HCT116 (cell line): Measurements from ENCODE around the gene AP3B1. TPM values are rescaled to one million over a fixed set of nuclear protein-coding genes. Genes with fewer than 3 reads are reported as not detected.

Source experiments
- ATAC-seq: fragments of 200-7000 bp; cut with Tn5 transposase; 2 replicates; pipeline ENCODE4 v1.9.1; 2020; ENCODE audit warnings: mild to moderate bottlenecking, moderate library complexity
- BruUV-seq: library from RNA; stranded (reverse); fragments of 400-500 nt; replicated peaks from 2 replicates; lab custom pipeline; 2021; lab: Mats Ljungman, UMichigan
- CTCF ChIA-PET: fragments of 300-600 bp; sonication (Branson Sonifier 250); formaldehyde crosslinking; loops from one replicate; lab custom pipeline; 2021; ENCODE audit warnings: antibody characterized with exemption; lab: Charles Lee
- POLR2A ChIA-PET: fragments of 300-600, 350-600 bp; sonication (Branson Sonifier 250); formaldehyde crosslinking; loops from one replicate; lab custom pipeline; 2021; ENCODE audit warnings: antibody characterized with exemption; lab: Charles Lee
- RAD21 ChIA-PET, 2 experiments: fragments of 300-600 bp; sonication (Branson Sonifier 250); formaldehyde crosslinking; loops; one replicate each; lab custom pipeline; 2023; ENCODE audit warnings: low total read pairs in 2 of 2; ENCODE audit not compliant: uncharacterized antibody in 2 of 2, unreplicated experiment in 2 of 2, low non-redundant PET in 1 of 2; lab: Charles Lee
- DNase-seq: peaks from one replicate; pipeline ENCODE4 v3.0.0-alpha.2; 2010; ENCODE audit warnings: low read depth, low spot score
- H2AFZ ChIP-seq: fragments of 200-600 bp; shearing (Covaris generic), sonication (generic); 2 replicates; pipeline ENCODE4 v1.6.1; 2017; ENCODE audit warnings: low read depth, mixed run types, mixed read lengths, antibody characterized with exemption, low read length; ENCODE audit not compliant: poor library complexity, severe bottlenecking
- H3K27ac ChIP-seq: 2 replicates; pipeline ENCODE4 v1.5.1; 2012; ENCODE audit warnings: low read depth, low read length
- H3K27me3 ChIP-seq: fragments of 200-600 bp; sonication (generic); 2 replicates; pipeline ENCODE4 v1.6.1; 2016; ENCODE audit warnings: mixed run types, low read length, mixed read lengths; ENCODE audit not compliant: insufficient read depth
- H3K36me3 ChIP-seq, 2 experiments: fragments of 200-500 bp in 1 of 2; fragments of 200-600 bp in 1 of 2; sonication (Bioruptor generic) in 1 of 2; sonication (generic) in 1 of 2; 2 replicates each; pipeline versions ENCODE4 v1.5.1 to v1.6.1; 2014 to 2016; ENCODE audit warnings: low read length in 2 of 2, inconsistent platforms in 1 of 2, mixed read lengths in 1 of 2, mixed run types in 1 of 2; ENCODE audit not compliant: insufficient read depth in 2 of 2, control insufficient read depth in 1 of 2
- H3K4me1 ChIP-seq, 2 experiments: fragments of 200-600 bp in 1 of 2; sonication (generic) in 1 of 2; 2 replicates each; pipeline versions ENCODE4 v1.5.1 to v1.6.1; 2012 to 2017; ENCODE audit warnings: low read length in 2 of 2, inconsistent platforms in 1 of 2, mild to moderate bottlenecking in 1 of 2, mixed read lengths in 1 of 2, mixed run types in 1 of 2, moderate library complexity in 1 of 2; ENCODE audit not compliant: insufficient read depth in 2 of 2, control insufficient read depth in 1 of 2
- H3K4me2 ChIP-seq: fragments of 200-600 bp; sonication (generic); 2 replicates; pipeline ENCODE4 v1.6.1; 2017; ENCODE audit warnings: mixed run types, low read length, mixed read lengths
- H3K4me3 ChIP-seq, 2 experiments: fragments of 200-600 bp in 1 of 2; sonication (generic) in 1 of 2; replicated peaks in 1 of 2; 2 replicates each; pipeline ENCODE4 v1.5.1; 2011 to 2016; ENCODE audit warnings: low read length in 2 of 2, control low read depth in 1 of 2, low read depth in 1 of 2, mild to moderate bottlenecking in 1 of 2, mixed read lengths in 1 of 2, mixed run types in 1 of 2
- H3K79me2 ChIP-seq: fragments of 200-600 bp; sonication (generic); 2 replicates; pipeline ENCODE4 v1.6.1; 2017; ENCODE audit warnings: mild to moderate bottlenecking, mixed run types, low read length, moderate library complexity, mixed read lengths; ENCODE audit not compliant: insufficient read depth
- H3K9ac ChIP-seq: fragments of 200-600 bp; sonication (generic); 2 replicates; pipeline ENCODE4 v1.6.1; 2016; ENCODE audit warnings: low read length, mixed read lengths
- H3K9me2 ChIP-seq: fragments of 200-600 bp; sonication (generic), shearing (Covaris generic); 2 replicates; pipeline ENCODE4 v1.6.1; 2017; ENCODE audit warnings: mixed run types, mild to moderate bottlenecking, moderate library complexity; ENCODE audit not compliant: insufficient read depth
- H3K9me3 ChIP-seq, 2 experiments: fragments of 200-500 bp in 1 of 2; fragments of 200-600 bp in 1 of 2; sonication (Bioruptor generic) in 1 of 2; sonication (generic) in 1 of 2; 2 replicates each; pipeline ENCODE4 v1.6.1; 2014 to 2017; ENCODE audit warnings: low read length in 2 of 2, mixed read lengths in 2 of 2, inconsistent platforms in 1 of 2, low read depth in 1 of 2, mild to moderate bottlenecking in 1 of 2, mixed run types in 1 of 2, moderate library complexity in 1 of 2; ENCODE audit not compliant: control insufficient read depth in 1 of 2, insufficient read depth in 1 of 2
- H4K20me1 ChIP-seq: fragments of 200-600 bp; sonication (generic), shearing (Covaris generic); 2 replicates; pipeline ENCODE4 v1.6.1; 2017; ENCODE audit warnings: mixed run types, mild to moderate bottlenecking, moderate library complexity; ENCODE audit not compliant: insufficient read depth
- EGR1 ChIP-seq: IDR thresholded peaks from 2 replicates; pipeline ENCODE4 v1.6.1; 2012; ENCODE audit warnings: low read depth
- EZH2 ChIP-seq: fragments of 200-600 bp; sonication (generic); IDR thresholded peaks from 2 replicates; pipeline ENCODE4 v1.6.1; 2017; ENCODE audit warnings: antibody characterized with exemption, mixed run types
- EZH2phosphoT487 ChIP-seq: fragments of 200-600 bp; IDR thresholded peaks from 2 replicates; pipeline ENCODE4 v1.6.1; 2018; ENCODE audit warnings: antibody characterized with exemption, borderline replicate concordance
- JUND ChIP-seq: IDR thresholded peaks from 2 replicates; pipeline ENCODE4 v1.6.1; 2012
- POLR2AphosphoS5 ChIP-seq: IDR thresholded peaks from 2 replicates; pipeline ENCODE4 v1.6.1; 2011; ENCODE audit warnings: mild to moderate bottlenecking, low read depth, low read length, moderate library complexity
- RAD21 ChIP-seq: IDR thresholded peaks from 2 replicates; pipeline ENCODE4 v1.6.1; 2012; ENCODE audit warnings: low read depth, mild to moderate bottlenecking
- SP1 ChIP-seq: IDR thresholded peaks from 2 replicates; pipeline ENCODE4 v1.6.1; 2012; ENCODE audit warnings: low read depth
- TCF7L2 ChIP-seq: IDR thresholded peaks from 2 replicates; pipeline ENCODE4 v1.7.0; 2011; ENCODE audit warnings: borderline replicate concordance, inconsistent platforms; ENCODE audit not compliant: insufficient read depth, insufficient read length; ENCODE audit errors: extremely low read depth
- ZBTB33 ChIP-seq: IDR thresholded peaks from 2 replicates; pipeline ENCODE4 v1.6.1; 2011; ENCODE audit warnings: mild to moderate bottlenecking, low read length, moderate library complexity; ENCODE audit not compliant: insufficient replicate concordance; ENCODE audit errors: extremely low read depth
- ZNF274 ChIP-seq: fragments of 200-500 bp; sonication (Bioruptor generic); IDR thresholded peaks from 2 replicates; pipeline ENCODE4 v1.6.1; 2014; ENCODE audit warnings: mild to moderate bottlenecking, low read depth, low read length, inconsistent platforms
- intact Hi-C: fragments of 100-400 bp; cut with micrococcal nuclease; formaldehyde crosslinking; loops from 2 replicates; pipeline ENCODE4 v1.10.0; 2022
- total RNA-seq: library from RNA; stranded (reverse); gene quantifications from one replicate; pipeline ENCODE4 v1.2.1, GENCODE V29; 2021; ENCODE audit not compliant: unreplicated experiment
- TF ChIP-seq, protein P1 (sequence below): IDR thresholded peaks from 2 replicates; pipeline ENCODE4 v1.6.1; 2012; ENCODE audit warnings: low read depth
- TF ChIP-seq, protein P2 (sequence below): IDR thresholded peaks from 2 replicates; pipeline ENCODE4 v1.6.1; 2012
- TF ChIP-seq, protein P3 (sequence below), 3 experiments: fragments of 200-600 bp in 1 of 3; sonication (generic) in 1 of 3; IDR thresholded peaks in 2 of 3; conservative IDR thresholded peaks in 1 of 3; 2 replicates each; pipeline ENCODE4 v1.5.1; 2012 to 2017; ENCODE audit warnings: low read depth in 2 of 3, low read length in 2 of 3, antibody characterized with exemption in 1 of 3, borderline replicate concordance in 1 of 3, control low read depth in 1 of 3, mild to moderate bottlenecking in 1 of 3, mixed read lengths in 1 of 3, mixed run types in 1 of 3, moderate library complexity in 1 of 3; ENCODE audit not compliant: insufficient read depth in 1 of 3
- TF ChIP-seq, protein P4 (sequence below): IDR thresholded peaks from 2 replicates; pipeline ENCODE4 v1.6.1; 2012

The AP3B1 gene
- total RNA-seq, 1 experiment from 2014 or later: 54.5 TPM

GRCh38 chr5:78242001-78242400, 52.5 kb downstream of the AP3B1 start:
- Histone ChIP-seq H3K4me3 (no peak overlapping the region), H3K79me2 (peaks cover 8% of the 10 kb centered on the region; the same call in 1 of the 2 replicates), H3K4me2 (no peak overlapping the region), H3K9ac (no peak overlapping the region), H3K4me1 (no peaks in the 10 kb centered on the region), H2AFZ (no peak overlapping the region), H4K20me1 (no peaks in the 10 kb centered on the region; the same call in 1 of the 2 replicates), H3K36me3 (no peaks in the 10 kb centered on the region), H3K9me2 (no peaks in the 10 kb centered on the region), H3K27me3 (no peaks in the 10 kb centered on the region), H3K9me3 (no peaks in the 10 kb centered on the region)
- ATAC-seq (no peak), DNase-seq (no peak)
- CTCF ChIA-PET: no interaction called here
- POLR2A ChIA-PET: no interaction called here
- RAD21 ChIA-PET: no interaction called here
- intact Hi-C loops: no loop called here
- BruUV-seq: no TSS peak
- TF ChIP-seq SP1: no peak
- no peak for TF ChIP-seq EGR1
- no peak for TF ChIP-seq ZNF274
- no peak for TF ChIP-seq TCF7L2
- TF ChIP-seq, protein P1, sequence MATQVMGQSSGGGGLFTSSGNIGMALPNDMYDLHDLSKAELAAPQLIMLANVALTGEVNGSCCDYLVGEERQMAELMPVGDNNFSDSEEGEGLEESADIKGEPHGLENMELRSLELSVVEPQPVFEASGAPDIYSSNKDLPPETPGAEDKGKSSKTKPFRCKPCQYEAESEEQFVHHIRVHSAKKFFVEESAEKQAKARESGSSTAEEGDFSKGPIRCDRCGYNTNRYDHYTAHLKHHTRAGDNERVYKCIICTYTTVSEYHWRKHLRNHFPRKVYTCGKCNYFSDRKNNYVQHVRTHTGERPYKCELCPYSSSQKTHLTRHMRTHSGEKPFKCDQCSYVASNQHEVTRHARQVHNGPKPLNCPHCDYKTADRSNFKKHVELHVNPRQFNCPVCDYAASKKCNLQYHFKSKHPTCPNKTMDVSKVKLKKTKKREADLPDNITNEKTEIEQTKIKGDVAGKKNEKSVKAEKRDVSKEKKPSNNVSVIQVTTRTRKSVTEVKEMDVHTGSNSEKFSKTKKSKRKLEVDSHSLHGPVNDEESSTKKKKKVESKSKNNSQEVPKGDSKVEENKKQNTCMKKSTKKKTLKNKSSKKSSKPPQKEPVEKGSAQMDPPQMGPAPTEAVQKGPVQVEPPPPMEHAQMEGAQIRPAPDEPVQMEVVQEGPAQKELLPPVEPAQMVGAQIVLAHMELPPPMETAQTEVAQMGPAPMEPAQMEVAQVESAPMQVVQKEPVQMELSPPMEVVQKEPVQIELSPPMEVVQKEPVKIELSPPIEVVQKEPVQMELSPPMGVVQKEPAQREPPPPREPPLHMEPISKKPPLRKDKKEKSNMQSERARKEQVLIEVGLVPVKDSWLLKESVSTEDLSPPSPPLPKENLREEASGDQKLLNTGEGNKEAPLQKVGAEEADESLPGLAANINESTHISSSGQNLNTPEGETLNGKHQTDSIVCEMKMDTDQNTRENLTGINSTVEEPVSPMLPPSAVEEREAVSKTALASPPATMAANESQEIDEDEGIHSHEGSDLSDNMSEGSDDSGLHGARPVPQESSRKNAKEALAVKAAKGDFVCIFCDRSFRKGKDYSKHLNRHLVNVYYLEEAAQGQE: no peak
- TF ChIP-seq, protein P2, sequence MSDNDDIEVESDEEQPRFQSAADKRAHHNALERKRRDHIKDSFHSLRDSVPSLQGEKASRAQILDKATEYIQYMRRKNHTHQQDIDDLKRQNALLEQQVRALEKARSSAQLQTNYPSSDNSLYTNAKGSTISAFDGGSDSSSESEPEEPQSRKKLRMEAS: no peak
- TF ChIP-seq, protein P3, sequence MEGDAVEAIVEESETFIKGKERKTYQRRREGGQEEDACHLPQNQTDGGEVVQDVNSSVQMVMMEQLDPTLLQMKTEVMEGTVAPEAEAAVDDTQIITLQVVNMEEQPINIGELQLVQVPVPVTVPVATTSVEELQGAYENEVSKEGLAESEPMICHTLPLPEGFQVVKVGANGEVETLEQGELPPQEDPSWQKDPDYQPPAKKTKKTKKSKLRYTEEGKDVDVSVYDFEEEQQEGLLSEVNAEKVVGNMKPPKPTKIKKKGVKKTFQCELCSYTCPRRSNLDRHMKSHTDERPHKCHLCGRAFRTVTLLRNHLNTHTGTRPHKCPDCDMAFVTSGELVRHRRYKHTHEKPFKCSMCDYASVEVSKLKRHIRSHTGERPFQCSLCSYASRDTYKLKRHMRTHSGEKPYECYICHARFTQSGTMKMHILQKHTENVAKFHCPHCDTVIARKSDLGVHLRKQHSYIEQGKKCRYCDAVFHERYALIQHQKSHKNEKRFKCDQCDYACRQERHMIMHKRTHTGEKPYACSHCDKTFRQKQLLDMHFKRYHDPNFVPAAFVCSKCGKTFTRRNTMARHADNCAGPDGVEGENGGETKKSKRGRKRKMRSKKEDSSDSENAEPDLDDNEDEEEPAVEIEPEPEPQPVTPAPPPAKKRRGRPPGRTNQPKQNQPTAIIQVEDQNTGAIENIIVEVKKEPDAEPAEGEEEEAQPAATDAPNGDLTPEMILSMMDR (IDR thresholded peaks at IDR 0.05 in 2 of 3, conservative IDR thresholded peaks at IDR 0.05 in 1 of 3; ENCODE audit: borderline replicate concordance in 1 of 3, insufficient read depth in 1 of 3, low read depth in 2 of 3, low read length in 2 of 3): no peak
- TF ChIP-seq ZBTB33: no peak
- TF ChIP-seq JUND: no peak
- TF ChIP-seq, protein P4, sequence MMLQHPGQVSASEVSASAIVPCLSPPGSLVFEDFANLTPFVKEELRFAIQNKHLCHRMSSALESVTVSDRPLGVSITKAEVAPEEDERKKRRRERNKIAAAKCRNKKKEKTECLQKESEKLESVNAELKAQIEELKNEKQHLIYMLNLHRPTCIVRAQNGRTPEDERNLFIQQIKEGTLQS: no peak
- no peak for TF ChIP-seq EZH2
- TF ChIP-seq EZH2phosphoT487: no peak
- TF ChIP-seq POLR2AphosphoS5: no peak
- TF ChIP-seq RAD21: no peak
- TF ChIP-seq, all 23 proteins: peak for 0
- no peak overlapping the region for H3K27ac ChIP-seq
